Measurements from ENCODE around the gene RENBP.

Gene RENBP

GRCh38 chrX:153971450-153972367 is 27.3 kb upstream of the RENBP start, which contains the start of gene HCFC1 (continued):
- no peak for TF ChIP-seq TSHZ1 (tag by site-specific recombination; IDR thresholded peaks at IDR 0.05; ENCODE audit: borderline replicate concordance)
- TF ChIP-seq ZBTB6 (tag by site-specific recombination; IDR thresholded peaks at IDR 0.05), result no peak
- no peak for TF ChIP-seq ZNF211 (tag by site-specific recombination; IDR thresholded peaks at IDR 0.05; ENCODE audit: low read depth)
- peak; percentile 88 for TF ChIP-seq ZBTB17 (tag by site-specific recombination; IDR thresholded peaks at IDR 0.05)
- TF ChIP-seq ZNF423 (tag by site-specific recombination; IDR thresholded peaks at IDR 0.05), result peak; percentile 97
- no peak for TF ChIP-seq PRDM4 (tag by site-specific recombination; IDR thresholded peaks at IDR 0.05)
- TF ChIP-seq ZNF416 (tag by site-specific recombination; IDR thresholded peaks at IDR 0.05), result no peak
- TF ChIP-seq ZEB2 (tag by site-specific recombination; IDR thresholded peaks at IDR 0.05), result peak; percentile 92
- TF ChIP-seq YY1 (tag by site-specific recombination; IDR thresholded peaks at IDR 0.05), result peak; percentile 99
- TF ChIP-seq PRDM2 (tag by site-specific recombination; IDR thresholded peaks at IDR 0.05; ENCODE audit: borderline replicate concordance), result no peak
- TF ChIP-seq ZBTB21 (tag by site-specific recombination; IDR thresholded peaks at IDR 0.05), result peak; percentile 74
- TF ChIP-seq ZNF791 (tag by site-specific recombination; IDR thresholded peaks at IDR 0.05), result no peak
- TF ChIP-seq GLI4 (tag by site-specific recombination; IDR thresholded peaks at IDR 0.05), result no peak
- peak; percentile 20; the same call in 1 of the 2 replicates for TF ChIP-seq ZNF596 (tag by site-specific recombination; IDR thresholded peaks at IDR 0.05)
- no peak for TF ChIP-seq ZNF654 (tag by site-specific recombination; IDR thresholded peaks at IDR 0.05; ENCODE audit: low read depth)
- TF ChIP-seq ZBTB8A (tag by site-specific recombination; IDR thresholded peaks at IDR 0.05), result peak; percentile 98
- TF ChIP-seq ZNF701 (tag by site-specific recombination; IDR thresholded peaks at IDR 0.05), result peak; percentile 90
- TF ChIP-seq ZNF624 (tag by site-specific recombination; IDR thresholded peaks at IDR 0.05), result no peak
- TF ChIP-seq OSR2 (tag by site-specific recombination; IDR thresholded peaks at IDR 0.05), result 0 out of 2 replicates have a peak, but pooled peaks have one; percentile 20
- no peak for TF ChIP-seq ZNF704 (tag by site-specific recombination; IDR thresholded peaks at IDR 0.05)
- TF ChIP-seq ZNF558 (tag by site-specific recombination; IDR thresholded peaks at IDR 0.05), result no peak
- TF ChIP-seq ZNF292 (tag by site-specific recombination; IDR thresholded peaks at IDR 0.05; ENCODE audit: borderline replicate concordance, low read depth), result no peak
- 0 out of 2 replicates have a peak, but pooled peaks have one; percentile 8 for TF ChIP-seq PRDM1 (tag by site-specific recombination; IDR thresholded peaks at IDR 0.05)
- TF ChIP-seq KLF9 (tag by site-specific recombination; IDR thresholded peaks at IDR 0.05; ENCODE audit: low read depth), result peak; percentile 93
- TF ChIP-seq ZNF37A (tag by site-specific recombination; IDR thresholded peaks at IDR 0.05), result no peak
- no peak for TF ChIP-seq ZNF350 (tag by site-specific recombination; IDR thresholded peaks at IDR 0.05)
